Lung (tissue), 13 donors: ENCODE measurements around the gene DDX28. TPM values are rescaled to one million over a fixed set of nuclear protein-coding genes. Genes with fewer than 3 reads are reported as not detected.
"Not testable (repeated sequence)": the region's sequence is repeated elsewhere in the genome, so short reads cannot be mapped to it uniquely, and the experiment has no call there.

ENCODE experiments used
- ATAC-seq: fragments of 200-7000 bp; cut with Tn5 transposase; one replicate; pipeline ENCODE4 v1.9.1; 2020; ENCODE audit warnings: moderate number of reproducible peaks; ENCODE audit not compliant: insufficient read depth, low FRiP score
- DNase-seq, 3 donors: peaks; one replicate each; pipeline ENCODE4 v3.0.0-alpha.2; 2013 to 2017
- H3K27ac ChIP-seq, 2 donors: one replicate each; pipeline ENCODE4 v1.5.1; 2013; ENCODE audit warnings: mild to moderate bottlenecking in 2 of 2, moderate library complexity in 2 of 2, control low read depth in 1 of 2, inconsistent platforms in 1 of 2, low read depth in 1 of 2, low read length in 1 of 2
- H3K27me3 ChIP-seq, 3 donors: one replicate each; pipeline ENCODE4 v1.5.1; 2013; ENCODE audit warnings: low read length in 2 of 3; ENCODE audit not compliant: control insufficient read depth in 3 of 3, insufficient read depth in 3 of 3
- H3K36me3 ChIP-seq, 4 donors: one replicate each; pipeline ENCODE4 v1.5.1; 2013; ENCODE audit warnings: low read length in 4 of 4, mild to moderate bottlenecking in 1 of 4, moderate library complexity in 1 of 4; ENCODE audit not compliant: control insufficient read depth in 4 of 4, insufficient read depth in 4 of 4
- H3K4me1 ChIP-seq, 5 donors: one replicate each; pipeline ENCODE4 v1.5.1; 2013; ENCODE audit warnings: low read length in 5 of 5, mild to moderate bottlenecking in 2 of 5, moderate library complexity in 1 of 5; ENCODE audit not compliant: control insufficient read depth in 5 of 5, insufficient read depth in 5 of 5
- H3K4me3 ChIP-seq: one replicate; pipeline ENCODE4 v1.5.1; 2013; ENCODE audit warnings: mild to moderate bottlenecking, control low read depth, moderate library complexity
- H3K9ac ChIP-seq, 2 donors: one replicate each; pipeline ENCODE4 v1.5.1; 2013; ENCODE audit warnings: low read length in 2 of 2, control low read depth in 1 of 2; ENCODE audit not compliant: insufficient read depth in 1 of 2
- H3K9me3 ChIP-seq, 4 donors: one replicate each; pipeline ENCODE4 v1.5.1; 2013; ENCODE audit warnings: low read length in 3 of 4, mild to moderate bottlenecking in 1 of 4, moderate library complexity in 1 of 4; ENCODE audit not compliant: control insufficient read depth in 4 of 4, insufficient read depth in 3 of 4
- WGBS, 2 donors: extraction: QIAGEN DNeasy Blood & Tissue Kit; methylation state at CpG; one replicate each; pipeline ENCODE4 v1.1.7; 2013; 5-methylcytosine and 5-hydroxymethylcytosine counted together
- polyA plus RNA-seq, 2 donors: library from polyadenylated mRNA; stranded (reverse); fragments of 200-250 nt; gene quantifications; one replicate each; pipeline ENCODE4 v1.2.1, GENCODE V29; 2013
- small RNA-seq: library from RNA; depleted of rRNA; stranded (forward); fragments of <200 nt; gene quantifications from one replicate; pipeline ENCODE3, GENCODE V24; 2014; ENCODE audit warnings: low replicate concordance
- total RNA-seq, 2 donors: library from RNA; depleted of rRNA in 1 of 2; stranded (reverse); fragments of >200 nt in 1 of 2; gene quantifications; one replicate each; pipeline ENCODE4 v1.2.1, GENCODE V29; 2014 to 2021
- TF ChIP-seq, protein P1 (sequence below): IDR thresholded peaks from 2 replicates; pipeline ENCODE4 v1.5.1; 2012; ENCODE audit warnings: mild to moderate bottlenecking; ENCODE audit errors: control extremely low read depth, extremely low read depth
- donor health status: control.
- donor health status: control.
- donor health status: Bipolar disorder and iron deficiency.
- donor health status: healthy.
- donor health status: DM: yes; HTN: yes; CAD: no.

DDX28 gene
- total and polyA plus RNA-seq, 4 donors = 6.6 to 14.5 (median 11.0) TPM

GRCh38 chr16:67976205-67976604 lies 46.8 kb downstream of the DDX28 start:
- Histone ChIP-seq H3K27me3 (no peaks in the 10 kb centered on the region), H3K27ac (no peak overlapping the region), H3K4me3 (no peak overlapping the region), H3K36me3 (no peaks in the 10 kb centered on the region), H3K4me1 (no peaks in the 10 kb centered on the region), H3K9ac (no peak overlapping the region), H3K9me3 (no peaks in the 10 kb centered on the region)
- TF ChIP-seq, protein P1, sequence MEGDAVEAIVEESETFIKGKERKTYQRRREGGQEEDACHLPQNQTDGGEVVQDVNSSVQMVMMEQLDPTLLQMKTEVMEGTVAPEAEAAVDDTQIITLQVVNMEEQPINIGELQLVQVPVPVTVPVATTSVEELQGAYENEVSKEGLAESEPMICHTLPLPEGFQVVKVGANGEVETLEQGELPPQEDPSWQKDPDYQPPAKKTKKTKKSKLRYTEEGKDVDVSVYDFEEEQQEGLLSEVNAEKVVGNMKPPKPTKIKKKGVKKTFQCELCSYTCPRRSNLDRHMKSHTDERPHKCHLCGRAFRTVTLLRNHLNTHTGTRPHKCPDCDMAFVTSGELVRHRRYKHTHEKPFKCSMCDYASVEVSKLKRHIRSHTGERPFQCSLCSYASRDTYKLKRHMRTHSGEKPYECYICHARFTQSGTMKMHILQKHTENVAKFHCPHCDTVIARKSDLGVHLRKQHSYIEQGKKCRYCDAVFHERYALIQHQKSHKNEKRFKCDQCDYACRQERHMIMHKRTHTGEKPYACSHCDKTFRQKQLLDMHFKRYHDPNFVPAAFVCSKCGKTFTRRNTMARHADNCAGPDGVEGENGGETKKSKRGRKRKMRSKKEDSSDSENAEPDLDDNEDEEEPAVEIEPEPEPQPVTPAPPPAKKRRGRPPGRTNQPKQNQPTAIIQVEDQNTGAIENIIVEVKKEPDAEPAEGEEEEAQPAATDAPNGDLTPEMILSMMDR = no peak
- DNase-seq (no peak), ATAC-seq (no peak)
- WGBS, 2 donors = 96 to 98% methylated on average over 2 of the region's 2 CpGs

DNA sequence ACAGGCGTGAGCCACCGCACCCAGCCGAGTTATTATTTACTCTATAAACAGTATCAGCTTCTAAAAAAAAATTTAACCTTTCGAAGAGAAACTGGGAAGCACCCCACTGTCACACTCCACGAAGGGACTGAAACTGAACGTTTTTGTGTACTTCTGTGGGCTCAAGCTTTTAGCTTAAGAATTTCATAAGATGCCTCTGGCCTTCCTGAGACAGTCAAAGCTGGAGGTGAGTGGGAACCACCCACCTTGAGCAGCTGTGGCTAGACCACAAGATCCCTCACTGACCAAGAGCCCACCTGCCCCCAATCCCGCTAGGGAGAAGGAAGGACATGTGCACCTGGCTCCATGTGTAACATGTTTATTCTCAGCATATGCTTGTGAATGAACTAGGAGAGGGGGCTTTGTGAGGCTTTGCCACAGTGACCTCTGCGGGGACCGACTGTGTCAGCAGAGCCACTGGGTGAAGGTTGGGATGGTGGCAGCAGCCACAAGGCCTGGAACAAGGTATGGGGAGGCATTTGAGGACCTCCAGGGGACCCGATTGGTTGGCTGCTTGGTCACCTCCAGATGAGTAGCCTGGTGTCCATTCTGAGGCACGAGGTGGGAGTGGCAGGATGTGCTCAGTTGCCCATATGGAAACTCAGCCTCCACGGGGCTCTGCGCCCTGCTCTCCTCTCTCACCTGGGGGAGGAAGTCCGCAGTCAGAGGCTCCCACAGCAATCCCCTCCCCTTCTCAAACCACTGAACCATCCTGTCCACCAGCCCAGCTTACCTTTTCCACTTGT lies 47.5 kb downstream of the DDX28 start:
- H3K9ac ChIP-seq = no peak overlapping the region
- 71 to 84% methylated on average over 14 of the region's 14 CpGs for WGBS, 2 donors
- no peak overlapping the region for H3K4me3 ChIP-seq
- H3K36me3 ChIP-seq = no peaks in the 10 kb centered on the region
- no peaks in the 10 kb centered on the region for H3K27me3 ChIP-seq
- ATAC-seq (no peak), DNase-seq (no peak)
- no peaks in the 10 kb centered on the region for H3K9me3 ChIP-seq
- H3K4me1 ChIP-seq = no peaks in the 10 kb centered on the region
- TF ChIP-seq, protein P1 = no peak
- no peak overlapping the region for H3K27ac ChIP-seq

DNA sequence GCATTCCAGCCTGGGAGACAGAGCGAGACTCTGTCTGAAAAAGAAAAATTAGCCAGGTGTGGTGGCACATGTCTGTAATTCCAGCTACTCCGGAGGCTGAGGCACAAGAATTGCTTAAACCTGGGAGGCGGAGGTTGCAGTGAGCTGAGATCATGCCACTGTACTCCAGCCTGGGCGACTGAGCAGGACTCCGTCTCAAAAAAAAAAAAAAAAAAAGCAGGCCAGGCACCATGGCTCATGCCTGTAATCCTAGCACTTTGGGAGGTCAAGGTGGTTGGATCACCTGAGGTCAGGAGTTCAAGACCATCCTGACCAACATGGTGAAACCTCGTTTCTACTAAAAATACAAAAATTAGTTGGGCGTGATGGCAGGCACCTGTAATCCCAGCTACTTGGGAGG lies 50.7 kb downstream of the DDX28 start:
- not testable (repeated sequence) for H3K36me3 ChIP-seq, H3K4me3 ChIP-seq, ATAC-seq, H3K27ac ChIP-seq, H3K9ac ChIP-seq, H3K9me3 ChIP-seq, DNase-seq, H3K27me3 ChIP-seq
- 94 to 95% methylated on average over 7 of the region's 7 CpGs for WGBS, 2 donors
- H3K4me1 ChIP-seq = peaks cover 0 to 12% (median under 1%) of the 10 kb centered on the region in 5 donors

GRCh38 chr16:67971111-67971510 lies 51.9 kb downstream of the DDX28 start:
- H3K9me3 ChIP-seq = no peaks in the 10 kb centered on the region
- 93 to 95% methylated on average over 9 of the region's 9 CpGs for WGBS, 2 donors
- TF ChIP-seq, protein P1 = no peak
- peaks cover 0 to 6% (median 0%) of the 10 kb centered on the region in 4 donors for H3K36me3 ChIP-seq
- no peak overlapping the region for H3K27ac ChIP-seq
- no peaks in the 10 kb centered on the region for H3K27me3 ChIP-seq
- no peak overlapping the region for H3K4me3 ChIP-seq
- ATAC-seq (no peak), DNase-seq (no peak)
- H3K9ac ChIP-seq = no peak overlapping the region
- peaks cover 0 to 24% (median 12%) of the 10 kb centered on the region in 5 donors for H3K4me1 ChIP-seq

Small RNAs within 50 kb of the gene (small RNA-seq; reads per million reads assigned to genes)
- gene RNU6-359P = not detected

Other genes starting within 250 kb of the DDX28 start
- gene RANBP10, start 216.7 kb downstream of the DDX28 start, total RNA-seq = 10 to 100 TPM; 18.8 to 23.0 TPM
- 1 to 10 TPM; 6.7 to 9.7 TPM for gene RANBP10, start 216.7 kb downstream of the DDX28 start, polyA plus RNA-seq
- 1 to 10 TPM; 5.0 to 8.7 TPM for gene TSNAXIP1, start 216.3 kb downstream of the DDX28 start, total RNA-seq
- 1 to 10 TPM; 4.1 to 5.0 TPM for gene TSNAXIP1, start 216.3 kb downstream of the DDX28 start, polyA plus RNA-seq
- gene THAP11, start 180.9 kb downstream of the DDX28 start, total RNA-seq = 10 to 100 TPM; 27.8 to 31.1 TPM
- gene THAP11, start 180.9 kb downstream of the DDX28 start, polyA plus RNA-seq = 10 to 100 TPM in 1 of 2 donors, 1 to 10 TPM in 1; 9.6 to 21.5 TPM
- gene NUTF2, start 176.3 kb downstream of the DDX28 start, total RNA-seq = 10 to 100 TPM; 49.7 to 98.9 TPM
- gene NUTF2, start 176.3 kb downstream of the DDX28 start, polyA plus RNA-seq = 100 to 1,000 TPM; 104 to 164 TPM
- 10 to 100 TPM; 28.5 to 35.4 TPM for gene CENPT, start 175.5 kb downstream of the DDX28 start, total RNA-seq
- 10 to 100 TPM; 30.6 to 47.5 TPM for gene CENPT, start 175.5 kb downstream of the DDX28 start, polyA plus RNA-seq
- 10 to 100 TPM; 41.9 to 60.5 TPM for gene EDC4, start 150.2 kb downstream of the DDX28 start, total RNA-seq
- gene EDC4, start 150.2 kb downstream of the DDX28 start, polyA plus RNA-seq = 10 to 100 TPM; 33.5 to 37.0 TPM
- 1 to 10 TPM; 2.1 to 5.8 TPM for gene NRN1L, start 138.3 kb downstream of the DDX28 start, total RNA-seq
- 1 to 10 TPM; 1.1 to 5.0 TPM for gene NRN1L, start 138.3 kb downstream of the DDX28 start, polyA plus RNA-seq
- 10 to 100 TPM; 11.8 to 32.9 TPM for gene PSKH1, start 130.0 kb downstream of the DDX28 start, total RNA-seq
- 10 to 100 TPM; 17.9 to 24.5 TPM for gene PSKH1, start 130.0 kb downstream of the DDX28 start, polyA plus RNA-seq
- 1 to 10 TPM in 1 of 2 donors, not detected in 1; 2.0 TPM for gene CTRL, start 91.4 kb downstream of the DDX28 start, total RNA-seq
- 1 to 10 TPM; 1.0 to 2.5 TPM for gene CTRL, start 91.4 kb downstream of the DDX28 start, polyA plus RNA-seq
- gene PSMB10, start 86.4 kb downstream of the DDX28 start, total RNA-seq = 10 to 100 TPM; 36.6 to 94.9 TPM
- 100 to 1,000 TPM; 129 to 186 TPM for gene PSMB10, start 86.4 kb downstream of the DDX28 start, polyA plus RNA-seq
- 10 to 100 TPM in 1 of 2 donors, 1 to 10 TPM in 1; 8.4 to 43.9 TPM for gene LCAT, start 79.1 kb downstream of the DDX28 start, total RNA-seq
- gene LCAT, start 79.1 kb downstream of the DDX28 start, polyA plus RNA-seq = 10 to 100 TPM; 11.8 to 32.1 TPM
- gene SLC12A4, start 54.6 kb downstream of the DDX28 start, total RNA-seq = 100 to 1,000 TPM in 1 of 2 donors, 10 to 100 TPM in 1; 91.9 to 103 TPM
- gene SLC12A4, start 54.6 kb downstream of the DDX28 start, polyA plus RNA-seq = 10 to 100 TPM; 32.9 to 39.8 TPM
- gene DPEP3, start 42.7 kb downstream of the DDX28 start, total RNA-seq = under 1 TPM; 0.40 to 0.51 TPM
- under 1 TPM in 1 of 2 donors, not detected in 1; 0.16 TPM for gene DPEP3, start 42.7 kb downstream of the DDX28 start, polyA plus RNA-seq
- gene DPEP2, start 23.7 kb downstream of the DDX28 start, total RNA-seq = 10 to 100 TPM in 1 of 2 donors, 1 to 10 TPM in 1; 9.2 to 12.2 TPM
- gene DPEP2, start 23.7 kb downstream of the DDX28 start, polyA plus RNA-seq = 10 to 100 TPM; 11.8 to 20.4 TPM
- not detected for gene DPEP2NB, start 7.3 kb downstream of the DDX28 start, total RNA-seq
- gene DPEP2NB, start 7.3 kb downstream of the DDX28 start, polyA plus RNA-seq = not detected
- 10 to 100 TPM; 14.2 to 17.1 TPM for gene DUS2, start 52 bp upstream of the DDX28 start, total RNA-seq
- gene DUS2, start 52 bp upstream of the DDX28 start, polyA plus RNA-seq = 10 to 100 TPM in 1 of 2 donors, 1 to 10 TPM in 1; 8.1 to 13.2 TPM
- gene NFATC3, start 62.1 kb upstream of the DDX28 start, total RNA-seq = 10 to 100 TPM; 56.0 to 69.6 TPM
- gene NFATC3, start 62.1 kb upstream of the DDX28 start, polyA plus RNA-seq = 10 to 100 TPM; 13.5 to 15.5 TPM
- gene ESRP2, start 212.9 kb upstream of the DDX28 start, total RNA-seq = 10 to 100 TPM; 43.8 to 65.5 TPM
- gene ESRP2, start 212.9 kb upstream of the DDX28 start, polyA plus RNA-seq = 10 to 100 TPM; 22.5 to 34.8 TPM
- 10 to 100 TPM; 15.6 to 42.4 TPM for gene PLA2G15, start 222.1 kb upstream of the DDX28 start, total RNA-seq
- gene PLA2G15, start 222.1 kb upstream of the DDX28 start, polyA plus RNA-seq = 10 to 100 TPM; 11.0 to 23.7 TPM
- 10 to 100 TPM; 25.8 to 36.2 TPM for gene SLC7A6, start 241.3 kb upstream of the DDX28 start, total RNA-seq
- gene SLC7A6, start 241.3 kb upstream of the DDX28 start, polyA plus RNA-seq = 10 to 100 TPM in 1 of 2 donors, 1 to 10 TPM in 1; 8.9 to 14.2 TPM